Endothelial cell of umbilical vein (primary cell): ENCODE data around the gene DIS3L2. TPM values are rescaled to one million over a fixed set of nuclear protein-coding genes. Genes with fewer than 3 reads are reported as not detected.

Experiments used
- BruUV-seq: library from RNA; stranded (reverse); fragments of 400-500 nt; replicated peaks from 2 replicates; lab custom pipeline; 2021; lab: Mats Ljungman, UMichigan
- CTCF ChIA-PET: fragments of 300-600, 350-600 bp; sonication (Branson Sonifier 250); formaldehyde crosslinking; loops from one replicate; lab custom pipeline; 2021; ENCODE audit warnings: antibody characterized with exemption, inconsistent platforms; lab: Charles Lee
- POLR2A ChIA-PET: fragments of 300-600, 350-600 bp; sonication (Branson Sonifier 250); formaldehyde crosslinking; loops from one replicate; lab custom pipeline; 2021; ENCODE audit warnings: antibody characterized with exemption, inconsistent platforms; lab: Charles Lee
- DNase-seq: peaks from one replicate; pipeline ENCODE4 v3.0.0-alpha.2; 2011; ENCODE audit warnings: low read depth, low spot score
- FAIRE-seq: peaks from 2 replicates; lab custom pipeline; 2011; peaks lifted over from hg19 to GRCh38; lab: Jason Lieb, UNC
- H2AFZ ChIP-seq: 2 replicates; pipeline ENCODE4 v1.6.0; 2012; ENCODE audit warnings: low read depth, low read length, control low read depth, inconsistent platforms
- H3K27ac ChIP-seq: 2 replicates; pipeline ENCODE4 v1.5.1; 2011; ENCODE audit warnings: low read depth, mild to moderate bottlenecking, control low read depth, low read length, moderate library complexity; ENCODE audit not compliant: insufficient read depth
- H3K27me3 ChIP-seq, 2 experiments: 2 replicates each; pipeline versions ENCODE4 v1.6.0 to v1.6.1; 2011; ENCODE audit warnings: low read length in 2 of 2, mixed read lengths in 1 of 2; ENCODE audit not compliant: control insufficient read depth in 2 of 2, insufficient read depth in 2 of 2
- H3K36me3 ChIP-seq, 2 experiments: 2 replicates in 1 of 2; 3 replicates in 1 of 2; pipeline ENCODE4 v1.5.1; 2011; ENCODE audit warnings: low read length in 2 of 2, mild to moderate bottlenecking in 1 of 2, moderate library complexity in 1 of 2; ENCODE audit not compliant: control insufficient read depth in 2 of 2, insufficient read depth in 2 of 2; ENCODE audit errors: extremely low read depth in 1 of 2
- H3K4me1 ChIP-seq: 3 replicates; pipeline ENCODE4 v1.5.1; 2011; ENCODE audit warnings: mild to moderate bottlenecking, low read length; ENCODE audit not compliant: control insufficient read depth, insufficient read depth; ENCODE audit errors: extremely low read depth
- H3K4me2 ChIP-seq: 2 replicates; pipeline ENCODE4 v1.6.1; 2011; ENCODE audit warnings: low read length, control low read depth, mixed read lengths; ENCODE audit not compliant: insufficient read depth
- H3K4me3 ChIP-seq, 3 experiments: fragments of 200-600 bp in 1 of 3; sonication (generic), shearing (Covaris generic) in 1 of 3; replicated peaks in 1 of 3; 2 replicates each; pipeline ENCODE4 v1.5.1; 2011 to 2016; ENCODE audit warnings: control low read depth in 3 of 3, low read length in 3 of 3, mild to moderate bottlenecking in 2 of 3, inconsistent platforms in 1 of 3, low read depth in 1 of 3, moderate library complexity in 1 of 3; ENCODE audit not compliant: insufficient read depth in 1 of 3
- H3K79me2 ChIP-seq: 2 replicates; pipeline ENCODE4 v1.6.0; 2012; ENCODE audit warnings: low read length, inconsistent platforms; ENCODE audit not compliant: control insufficient read depth, insufficient read depth
- H3K9ac ChIP-seq: replicated peaks from 2 replicates; pipeline ENCODE3; 2011; ENCODE audit warnings: low read length, control low read depth; ENCODE audit not compliant: insufficient read depth; ENCODE audit errors: extremely low read depth
- H3K9me1 ChIP-seq: replicated peaks from 3 replicates; pipeline ENCODE4 v1.6.0; 2011; ENCODE audit warnings: mild to moderate bottlenecking, low read length; ENCODE audit not compliant: control insufficient read depth, insufficient read depth; ENCODE audit errors: extremely low read depth
- H3K9me3 ChIP-seq: replicated peaks from 2 replicates; pipeline ENCODE4 v1.5.1; 2012; ENCODE audit warnings: low read length, inconsistent platforms; ENCODE audit not compliant: control insufficient read depth, insufficient read depth
- H4K20me1 ChIP-seq: replicated peaks from 2 replicates; pipeline ENCODE3; 2011; ENCODE audit warnings: mild to moderate bottlenecking, low read length; ENCODE audit not compliant: control insufficient read depth, insufficient read depth; ENCODE audit errors: extremely low read depth
- CTCF ChIP-seq, 2 donors: IDR thresholded peaks; 1 replicate in 1 of 2; 2 replicates in 1 of 2; pipeline ENCODE4 v1.5.1; 2011; ENCODE audit warnings: low read length in 2 of 2, mild to moderate bottlenecking in 2 of 2, moderate library complexity in 2 of 2, control low read depth in 1 of 2, inconsistent platforms in 1 of 2, low read depth in 1 of 2; ENCODE audit not compliant: insufficient read depth in 1 of 2; ENCODE audit errors: extremely low read depth in 1 of 2
- EZH2 ChIP-seq: IDR thresholded peaks from 2 replicates; pipeline ENCODE4 v1.6.1; 2012; ENCODE audit warnings: borderline replicate concordance, low read depth, mild to moderate bottlenecking, moderate library complexity, low read length, inconsistent platforms; ENCODE audit not compliant: severe bottlenecking
- FOS ChIP-seq: IDR thresholded peaks from 2 replicates; pipeline ENCODE4 v1.6.1; 2011; ENCODE audit warnings: mild to moderate bottlenecking, low read length, moderate library complexity, borderline replicate concordance; ENCODE audit not compliant: insufficient read depth
- GATA2 ChIP-seq: IDR thresholded peaks from 2 replicates; pipeline ENCODE4 v1.7.0; 2011; ENCODE audit warnings: low read depth, mild to moderate bottlenecking, moderate library complexity, mixed read lengths, low read length; ENCODE audit not compliant: insufficient read length, insufficient read depth
- JUN ChIP-seq: IDR thresholded peaks from 2 replicates; pipeline ENCODE4 v1.6.1; 2011; ENCODE audit warnings: borderline replicate concordance, low read depth; ENCODE audit not compliant: insufficient read length, insufficient read depth
- MAX ChIP-seq: IDR thresholded peaks from 2 replicates; pipeline ENCODE4 v1.6.1; 2011; ENCODE audit not compliant: insufficient read depth, insufficient read length
- MYC ChIP-seq: IDR thresholded peaks from one replicate; pipeline ENCODE4 v1.6.1; 2011; ENCODE audit warnings: mild to moderate bottlenecking, low read depth, low read length
- POLR2A ChIP-seq: IDR thresholded peaks from 2 replicates; pipeline ENCODE4 v1.6.1; 2012; ENCODE audit warnings: low read depth, mild to moderate bottlenecking, control low read depth, low read length
- POLR2AphosphoS5 ChIP-seq: IDR thresholded peaks from 2 replicates; pipeline ENCODE4 v1.6.1; 2012; ENCODE audit warnings: low read depth, mild to moderate bottlenecking, control low read depth, low read length, moderate library complexity; ENCODE audit not compliant: insufficient read depth
- dilution Hi-C: fragments of 300-500 bp; cut with MboI; formaldehyde crosslinking; loops from one replicate; pipeline ENCODE4 v1.15.0; 2019; ENCODE audit warnings: low sequenced_read_pairs; ENCODE audit not compliant: extremely low pct_ligation_motif_present
- intact Hi-C: fragments of 100-400 bp; cut with micrococcal nuclease; formaldehyde crosslinking; loops from one replicate; pipeline ENCODE4 v1.10.0; 2022
- polyA plus RNA-seq, 4 experiments: library from polyadenylated mRNA; depleted of rRNA in 3 of 4; stranded (reverse) in 3 of 4; unstranded in 1 of 4; fragments of >200 nt; gene quantifications; 2 replicates each; pipeline versions ENCODE4 v1.2.1 to v1.2.3, GENCODE V29; 2011 to 2012; ENCODE audit warnings: missing spikeins in 1 of 4
- total RNA-seq: library from RNA; stranded (reverse); gene quantifications from 2 replicates; pipeline ENCODE4 v1.2.3, GENCODE V29; 2021

DIS3L2 gene
- total and polyA plus RNA-seq, 2 donors (not counting 3 experiments of a cell fraction or from before 2014, with no cell fraction given): 14.6 to 31.2 TPM

- intact Hi-C loops (no loop called here), dilution Hi-C loops (no loop called here)
- Histone ChIP-seq H4K20me1 (no peaks in the 10 kb centered on the region), H3K9ac (no peak overlapping the region), H3K9me3 (no peaks in the 10 kb centered on the region), H2AFZ (no peak overlapping the region), H3K4me1 (peaks cover 9% of the 10 kb centered on the region), H3K27ac (no peak overlapping the region), H3K9me1 (no peaks in the 10 kb centered on the region), H3K4me3 (no peak overlapping the region), H3K79me2 (no peaks in the 10 kb centered on the region), H3K36me3 (no peaks in the 10 kb centered on the region), H3K27me3 (no peaks in the 10 kb centered on the region), H3K4me2 (no peak overlapping the region)
- no TSS peak for BruUV-seq
- peak; percentile 38 for DNase-seq
- ChIA-PET POLR2A (no interaction called here), CTCF (interaction anchor here (1.1 kb wide), 1 partner anchor 104 kb away, joined by 3 read pairs; no protein-coding TSS in a partner anchor)
- peak; percentile 26 for FAIRE-seq
- peak; percentile 47 for TF ChIP-seq GATA2
- no peak for TF ChIP-seq FOS
These were observed 76.9 kb downstream of the DIS3L2 start for GRCh38 chr2:232038251-232038880.

- FAIRE-seq (no peak), DNase-seq (no peak)
- CTCF ChIA-PET: interaction anchor here (1.1 kb wide), 1 partner anchor 11 kb away, joined by 5 read pairs; no protein-coding TSS in a partner anchor
- Histone ChIP-seq H3K9ac (no peak overlapping the region), H2AFZ (no peak overlapping the region), H3K9me1 (no peaks in the 10 kb centered on the region), H3K27me3 (no peaks in the 10 kb centered on the region), H3K9me3 (no peaks in the 10 kb centered on the region), H3K36me3 (no peaks in the 10 kb centered on the region), H4K20me1 (no peaks in the 10 kb centered on the region), H3K79me2 (no peaks in the 10 kb centered on the region), H3K4me2 (no peak overlapping the region), H3K4me3 (no peak overlapping the region), H3K27ac (no peak overlapping the region), H3K4me1 (peaks cover 9% of the 10 kb centered on the region)
- no peak for TF ChIP-seq FOS
- TF ChIP-seq MYC: no peak
- no peak for TF ChIP-seq JUN
- no peak for TF ChIP-seq MAX
- TF ChIP-seq CTCF (IDR thresholded peaks at IDR 0.05; ENCODE audit: extremely low read depth in 1 of 2, insufficient read depth in 1 of 2, low read depth in 1 of 2, low read length in 2 of 2): no peak
- TF ChIP-seq GATA2: no peak
- no peak for TF ChIP-seq POLR2A
- no peak for TF ChIP-seq POLR2AphosphoS5
- TF ChIP-seq EZH2: no peak
- intact Hi-C loops (no loop called here), dilution Hi-C loops (no loop called here)
- BruUV-seq: no TSS peak
- POLR2A ChIA-PET: no interaction called here
These were observed 77.5 kb downstream of the DIS3L2 start for GRCh38 chr2:232038881-232039485.
